NCI-H748 (cell line): Measurements from ENCODE around the gene PNKD.
A peak's percentile ranks its signal among the peaks of the same experiment; 100 is the strongest.

ENCODE experiments used
- DNase-seq: peaks from one replicate; lab custom pipeline; 2025; ENCODE audit not compliant: unreplicated experiment; lab: John Stamatoyannopoulos, UW

The PNKD gene

DNA sequence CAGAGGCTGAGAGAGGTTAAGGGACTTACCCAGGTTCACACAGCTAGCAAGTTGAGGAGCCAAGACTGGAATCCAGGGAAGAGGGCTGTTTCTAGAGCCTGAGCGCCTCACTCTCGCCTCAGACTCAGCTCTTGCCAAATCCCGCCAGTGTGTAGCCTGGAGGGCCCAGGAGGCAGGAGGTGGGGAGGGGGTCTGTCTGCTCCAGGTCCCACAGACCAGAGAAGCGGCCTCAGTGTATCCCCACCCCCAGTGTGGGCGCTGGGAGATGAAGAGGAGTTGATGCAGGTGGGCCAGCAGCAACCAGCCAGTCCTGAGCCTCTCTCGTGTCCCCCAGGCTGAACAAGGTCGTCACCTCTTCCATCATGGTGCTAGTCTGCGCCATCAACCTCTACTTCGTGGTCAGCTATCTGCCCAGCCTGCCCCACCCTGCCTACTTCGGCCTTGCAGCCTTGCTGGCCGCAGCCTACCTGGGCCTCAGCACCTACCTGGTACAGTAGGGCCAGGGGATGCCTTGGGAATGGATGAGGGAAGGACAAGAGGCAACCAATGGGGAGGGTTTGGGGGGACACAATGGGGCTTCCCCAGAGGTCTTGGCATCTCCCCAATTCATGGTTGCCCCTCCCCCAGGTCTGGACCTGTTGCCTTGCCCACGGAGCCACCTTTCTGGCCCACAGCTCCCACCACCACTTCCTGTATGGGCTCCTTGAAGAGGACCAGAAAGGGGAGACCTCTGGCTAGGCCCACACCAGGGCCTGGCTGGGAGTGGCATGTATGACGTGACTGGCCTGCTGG is 124.2 kb downstream of the PNKD start:
- no peak for DNase-seq

DNA sequence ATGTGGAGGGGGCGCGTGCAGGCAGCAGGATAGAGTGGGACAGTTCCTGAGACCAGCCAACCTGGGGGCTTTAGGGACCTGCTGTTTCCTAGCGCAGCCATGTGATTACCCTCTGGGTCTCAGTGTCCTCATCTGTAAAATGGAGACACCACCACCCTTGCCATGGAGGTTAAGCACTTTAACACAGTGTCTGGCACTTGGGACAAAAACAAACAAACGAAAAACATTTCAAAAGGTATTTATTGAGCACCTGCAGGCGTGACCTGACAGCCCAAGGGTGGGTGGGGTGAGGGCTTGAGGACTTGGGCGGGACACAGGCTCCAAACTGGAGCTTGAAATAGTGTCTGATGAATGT is 124.7 kb downstream of the PNKD start:
- DNase-seq: no peak

DNA sequence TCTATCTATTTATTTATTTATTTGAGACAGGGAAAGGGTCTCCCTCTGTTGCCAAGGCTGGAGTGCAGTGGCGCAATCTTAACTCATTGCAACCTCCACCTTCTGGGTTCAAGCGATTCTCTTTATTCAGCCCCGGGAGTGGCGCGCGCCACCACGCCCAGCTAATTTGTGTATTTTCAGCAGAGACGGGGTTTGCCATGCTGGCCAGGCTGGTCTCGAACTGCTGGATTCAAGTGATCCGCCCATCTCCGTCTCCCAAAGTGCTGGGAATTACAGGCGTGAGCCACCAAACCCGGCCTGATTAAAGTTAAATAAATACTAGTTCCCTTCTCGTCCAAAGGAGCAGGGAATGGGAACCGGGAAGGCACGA is 125.1 kb downstream of the PNKD start:
- peak; percentile 73 for DNase-seq

DNA sequence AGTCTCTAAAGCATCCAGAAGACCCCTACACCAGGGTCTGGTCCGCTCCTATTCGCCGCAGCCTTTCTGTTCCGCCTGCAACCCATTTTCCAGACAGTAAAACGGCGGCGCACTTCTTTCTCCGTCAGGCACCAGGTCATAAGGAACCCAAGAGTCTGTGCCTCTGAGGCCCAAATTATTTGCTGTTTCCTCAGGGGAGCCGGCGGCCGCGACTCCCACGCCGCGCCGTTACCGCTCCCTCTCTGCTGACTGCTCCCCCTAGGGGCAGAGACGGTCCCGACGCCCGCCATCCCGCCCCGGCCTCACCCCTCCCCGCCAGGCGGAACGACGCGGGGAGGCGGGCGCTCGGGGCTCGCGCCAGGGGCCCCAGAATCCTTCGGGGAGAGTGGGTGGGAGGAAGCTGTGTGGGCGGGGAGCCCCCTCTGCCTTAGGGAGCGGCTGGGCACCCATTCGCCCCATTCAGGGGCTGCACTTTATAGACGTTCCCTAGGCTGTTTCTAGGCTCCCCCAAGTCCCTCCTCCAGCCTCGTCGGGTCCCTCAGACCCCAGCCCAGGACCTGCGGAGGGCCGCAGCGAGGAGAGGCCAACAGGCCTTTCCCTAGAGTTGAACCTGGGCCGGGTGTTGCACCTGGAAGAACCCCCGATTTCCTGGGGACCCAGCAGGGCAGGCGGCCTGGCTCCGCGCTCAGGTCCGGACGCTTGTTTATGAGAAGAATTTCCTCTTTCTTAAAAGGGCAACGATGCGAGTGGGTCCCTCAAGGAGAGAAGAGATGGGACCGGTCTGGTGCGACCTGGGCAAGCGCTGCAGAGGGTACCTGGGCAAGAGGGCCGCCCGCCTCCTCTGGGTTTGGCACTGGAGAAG is 125.7 kb downstream of the PNKD start:
- peak; percentile 96 for DNase-seq
